NB4 (cell line): Measurements from ENCODE around the gene CUL2.
"Not testable (repeated sequence)": the region's sequence is repeated elsewhere in the genome, so short reads cannot be mapped to it uniquely, and the experiment has no call there.

Experiments used
- DNase-seq: peaks from one replicate; pipeline ENCODE4 v3.0.0; 2010; ENCODE audit warnings: low read depth
- H3K4me3 ChIP-seq: one replicate; pipeline ENCODE4 v1.5.1; 2011; ENCODE audit warnings: mild to moderate bottlenecking, low read depth, low read length, moderate library complexity
- CTCF ChIP-seq: IDR thresholded peaks from one replicate; pipeline ENCODE4 v1.5.1; 2012; ENCODE audit warnings: low read depth, low read length
- MYC ChIP-seq: IDR thresholded peaks from 2 replicates; pipeline ENCODE4 v1.6.1; 2011; ENCODE audit warnings: low read depth, low read length
- POLR2A ChIP-seq: IDR thresholded peaks from 2 replicates; pipeline ENCODE4 v1.6.1; 2011; ENCODE audit warnings: mild to moderate bottlenecking; ENCODE audit not compliant: insufficient read length; ENCODE audit errors: extremely low read depth
- TF ChIP-seq, protein P1 (sequence below): IDR thresholded peaks from 2 replicates; pipeline ENCODE4 v1.6.1; 2011; ENCODE audit warnings: low read depth, low read length

CUL2 gene

GRCh38 chr10:34985823-34986222 lies 104.3 kb downstream of the CUL2 start:
- TF ChIP-seq MYC (no peak), POLR2A (no peak), CTCF (no peak)
- TF ChIP-seq, protein P1, sequence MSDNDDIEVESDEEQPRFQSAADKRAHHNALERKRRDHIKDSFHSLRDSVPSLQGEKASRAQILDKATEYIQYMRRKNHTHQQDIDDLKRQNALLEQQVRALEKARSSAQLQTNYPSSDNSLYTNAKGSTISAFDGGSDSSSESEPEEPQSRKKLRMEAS, result no peak
- no peak overlapping the region for H3K4me3 ChIP-seq
- DNase-seq, result peak; percentile 21

- H3K4me3 ChIP-seq, result no peak overlapping the region
- TF ChIP-seq, protein P1, result no peak
- TF ChIP-seq CTCF (no peak), MYC (no peak)
- no peak for DNase-seq
Measured at GRCh38 chr10:34985146-34985545, 105.0 kb downstream of the CUL2 start.

DNA sequence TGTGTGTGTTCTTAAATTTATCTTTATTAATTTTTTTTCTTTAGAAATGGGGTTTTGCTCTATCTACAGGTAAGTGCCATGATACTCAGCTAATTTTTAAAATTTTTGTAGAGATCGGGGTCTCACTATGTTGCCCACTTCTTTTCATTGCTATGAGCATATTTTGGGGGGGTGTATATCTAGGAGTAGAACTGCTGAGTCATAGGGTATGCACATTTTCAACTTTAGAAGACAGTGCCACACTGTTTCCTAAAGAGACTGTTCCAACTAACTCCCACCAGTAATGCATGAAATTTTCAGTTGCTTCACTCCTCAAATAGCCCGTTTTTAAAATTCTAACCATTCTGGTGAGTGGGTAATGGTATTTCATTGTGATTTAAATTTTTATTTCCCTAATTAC lies 108.3 kb downstream of the CUL2 start:
- no peak overlapping the region for H3K4me3 ChIP-seq
- TF ChIP-seq POLR2A, result no peak
- DNase-seq, result no peak

DNA sequence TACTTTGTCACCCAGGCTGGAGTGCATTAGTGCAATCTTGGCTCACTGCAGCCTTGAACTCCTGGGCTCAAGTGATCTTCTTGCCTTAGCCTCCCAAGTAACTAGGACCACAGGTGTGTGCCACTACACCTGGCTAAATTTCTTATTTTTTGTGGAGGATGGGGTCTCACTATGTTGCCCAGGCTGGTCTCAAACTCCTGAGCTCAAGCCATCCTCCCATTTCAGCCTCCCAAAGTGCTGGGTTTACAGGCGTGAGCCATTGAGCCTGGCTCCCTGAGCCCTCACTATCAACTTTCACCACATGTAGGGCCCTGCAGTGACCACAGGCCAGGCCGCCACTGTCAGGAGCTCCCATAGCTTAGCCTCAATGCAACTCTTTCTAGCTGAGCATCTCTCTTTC lies 110.2 kb downstream of the CUL2 start:
- DNase-seq, result no peak
- no peak for TF ChIP-seq POLR2A
- no peak for TF ChIP-seq MYC
- no peak for TF ChIP-seq CTCF
- TF ChIP-seq, protein P1, result no peak
- H3K4me3 ChIP-seq, result no peak overlapping the region

- DNase-seq, result no peak
- TF ChIP-seq, protein P1, result no peak
- H3K4me3 ChIP-seq, result no peak overlapping the region
Measured at GRCh38 chr10:34978080-34978479, 112.1 kb downstream of the CUL2 start.

DNA sequence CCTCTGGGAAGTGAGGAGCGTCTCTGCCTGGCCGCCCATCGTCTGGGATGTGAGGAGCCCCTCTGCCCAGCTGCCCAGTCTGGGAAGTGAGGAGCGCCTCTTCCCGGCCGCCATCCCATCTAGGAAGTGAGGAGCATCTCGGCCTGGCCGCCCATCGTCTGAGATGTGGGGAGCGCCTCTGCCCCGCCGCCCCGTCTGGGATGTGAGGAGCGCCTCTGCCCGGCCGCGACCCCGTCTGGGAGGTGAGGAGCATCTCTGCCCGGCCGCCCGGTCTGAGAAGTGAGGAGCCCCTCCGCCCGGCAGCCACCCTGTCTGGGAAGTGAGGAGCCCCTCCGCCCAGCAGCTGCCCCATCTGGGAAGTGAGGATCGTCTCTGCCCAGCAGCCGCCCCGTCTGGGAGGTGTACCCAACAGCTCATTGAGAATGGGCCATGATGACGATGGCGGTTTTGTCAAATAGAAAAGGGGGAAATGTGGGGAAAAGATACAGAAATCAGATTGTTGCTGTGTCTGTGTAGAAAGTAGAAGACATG lies 113.7 kb downstream of the CUL2 start:
- not testable (repeated sequence) for DNase-seq, H3K4me3 ChIP-seq

- not testable (repeated sequence) for H3K4me3 ChIP-seq, DNase-seq
Measured at GRCh38 chr10:34974364-34975065, 115.6 kb downstream of the CUL2 start.

GRCh38 chr10:34973757-34974156 lies 116.4 kb downstream of the CUL2 start:
- not testable (repeated sequence) for H3K4me3 ChIP-seq, DNase-seq

- not testable (repeated sequence) for DNase-seq
Measured at GRCh38 chr10:34973121-34973520, 117.0 kb downstream of the CUL2 start.

DNA sequence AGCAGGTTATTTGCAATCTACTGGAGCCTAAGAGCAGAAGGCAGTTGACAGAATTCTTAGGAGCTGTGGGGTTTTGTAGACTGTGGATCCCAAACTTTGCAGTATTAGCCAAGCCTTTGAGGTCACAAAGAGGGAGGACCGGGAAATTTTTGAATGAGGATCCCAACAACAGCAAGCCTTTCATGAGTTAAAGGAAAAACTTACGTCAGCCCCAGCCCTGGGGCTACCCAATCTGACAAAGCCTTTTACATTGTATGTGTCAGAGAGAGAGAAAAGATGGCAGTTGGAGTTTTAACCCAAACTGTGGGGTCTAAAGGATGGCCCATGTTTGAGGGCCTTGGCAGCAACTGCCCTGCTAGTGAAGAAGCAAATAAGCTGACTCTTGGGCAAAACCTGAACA lies 117.5 kb downstream of the CUL2 start:
- DNase-seq, H3K4me3 ChIP-seq: not testable (repeated sequence)

More at GRCh38 chr10:34973121-34973520, 117.0 kb downstream of the CUL2 start:
- not testable (repeated sequence) for H3K4me3 ChIP-seq

- not testable (repeated sequence) for H3K4me3 ChIP-seq, DNase-seq
Measured at GRCh38 chr10:34971606-34972334, 118.4 kb downstream of the CUL2 start.
